Body of pancreas (tissue), 4 donors: ENCODE data around the gene SLC1A5.

Experiments used
- POLR2A ChIP-seq, 3 donors: fragments of 450-650 bp; IDR thresholded peaks; one replicate each; pipeline ENCODE4 v1.6.1; 2016; ENCODE audit warnings: antibody characterized with exemption in 3 of 3, mild to moderate bottlenecking in 2 of 3
- TF ChIP-seq, protein P1 (sequence below), 7 experiments: fragments of 450-650 bp in 4 of 7; fragments of 200-600 bp in 3 of 7; sonication (generic) in 3 of 7; IDR thresholded peaks; one replicate each; pipeline ENCODE4 v1.5.1; 2016 to 2019; ENCODE audit warnings: antibody characterized with exemption in 7 of 7

DNA sequence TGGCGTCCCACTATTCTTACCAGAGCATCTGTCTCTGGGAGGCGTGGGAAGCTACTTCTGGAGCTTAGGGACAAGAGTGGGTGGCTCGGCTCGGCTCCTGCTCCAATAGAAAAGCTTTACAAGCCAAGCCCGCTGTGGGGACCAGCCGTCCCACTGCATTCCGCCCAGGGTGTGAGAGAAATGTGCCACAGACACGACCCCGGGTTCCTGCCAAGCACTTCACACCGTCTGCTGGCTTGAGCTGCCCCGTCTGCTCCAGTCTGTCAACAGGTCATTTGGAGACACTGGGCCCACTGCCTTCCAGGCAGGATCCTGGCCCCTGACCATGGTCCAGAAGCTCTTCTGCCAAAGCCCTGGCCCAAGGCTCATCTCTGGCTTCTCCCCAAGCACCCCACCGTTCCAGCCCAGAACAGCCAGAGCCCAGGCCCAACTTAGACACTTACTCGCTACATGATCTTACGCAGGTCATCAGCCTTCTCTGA, 49.1 kb downstream of the SLC1A5 start:
- TF ChIP-seq, protein P1, sequence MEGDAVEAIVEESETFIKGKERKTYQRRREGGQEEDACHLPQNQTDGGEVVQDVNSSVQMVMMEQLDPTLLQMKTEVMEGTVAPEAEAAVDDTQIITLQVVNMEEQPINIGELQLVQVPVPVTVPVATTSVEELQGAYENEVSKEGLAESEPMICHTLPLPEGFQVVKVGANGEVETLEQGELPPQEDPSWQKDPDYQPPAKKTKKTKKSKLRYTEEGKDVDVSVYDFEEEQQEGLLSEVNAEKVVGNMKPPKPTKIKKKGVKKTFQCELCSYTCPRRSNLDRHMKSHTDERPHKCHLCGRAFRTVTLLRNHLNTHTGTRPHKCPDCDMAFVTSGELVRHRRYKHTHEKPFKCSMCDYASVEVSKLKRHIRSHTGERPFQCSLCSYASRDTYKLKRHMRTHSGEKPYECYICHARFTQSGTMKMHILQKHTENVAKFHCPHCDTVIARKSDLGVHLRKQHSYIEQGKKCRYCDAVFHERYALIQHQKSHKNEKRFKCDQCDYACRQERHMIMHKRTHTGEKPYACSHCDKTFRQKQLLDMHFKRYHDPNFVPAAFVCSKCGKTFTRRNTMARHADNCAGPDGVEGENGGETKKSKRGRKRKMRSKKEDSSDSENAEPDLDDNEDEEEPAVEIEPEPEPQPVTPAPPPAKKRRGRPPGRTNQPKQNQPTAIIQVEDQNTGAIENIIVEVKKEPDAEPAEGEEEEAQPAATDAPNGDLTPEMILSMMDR (IDR thresholded peaks at IDR 0.05), result no peak
- TF ChIP-seq POLR2A (IDR thresholded peaks at IDR 0.05), result no peak
